Measurements from ENCODE around the gene HUS1B. TPM values are rescaled to one million over a fixed set of nuclear protein-coding genes. Genes with fewer than 3 reads are reported as not detected.

Gene HUS1B
- total and polyA plus RNA-seq, 2 of the 13 experiments (the other 11 are each of a cell fraction or from before 2014, with no cell fraction given): 0.18 to 0.40 TPM

DNA sequence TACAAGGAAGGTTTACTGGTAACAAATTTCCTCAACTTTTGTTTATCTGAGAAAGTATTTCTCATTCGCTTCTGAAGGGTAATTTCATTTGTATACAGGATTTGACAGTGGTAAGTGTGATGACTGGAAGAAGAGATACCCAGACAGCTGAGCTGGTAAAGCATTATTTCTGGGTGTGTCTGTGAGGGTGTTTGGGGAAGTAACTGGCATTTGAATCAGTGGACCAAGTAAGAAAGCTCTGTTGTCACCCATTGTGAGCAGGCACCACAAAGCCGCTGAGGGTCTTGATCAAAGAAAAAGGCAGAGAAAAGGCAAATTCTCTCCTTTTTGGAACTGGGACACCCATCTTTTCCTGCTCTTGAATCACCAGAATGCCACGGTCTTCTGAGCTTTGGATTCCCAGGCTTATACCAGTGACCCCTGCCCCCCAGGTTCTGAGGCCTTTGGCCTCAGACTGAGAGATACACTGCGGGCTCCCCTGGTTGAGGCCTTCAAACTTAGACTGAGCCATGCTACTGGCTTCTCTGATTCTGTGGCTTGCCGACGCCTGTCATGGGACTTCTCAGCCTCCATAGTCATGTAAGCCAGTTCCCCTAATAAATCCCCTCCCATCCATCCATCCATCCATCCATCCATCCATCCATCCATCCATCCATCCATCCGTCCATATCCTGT is 10.5 kb upstream of the HUS1B start:
- H3K4me1 ChIP-seq (ENCODE audit: insufficient read depth, low read length): no peaks in the 10 kb centered on the region

More for the DNA sequence above, 10.5 kb upstream of the HUS1B start:
- FAIRE-seq (no peak), ATAC-seq (no peak), DNase-seq (ENCODE audit: low spot score) (no peak)
- in situ Hi-C loops (cut with HindIII; ENCODE audit: extremely low pct_ligation_motif_present, low pct_unique_long_range_greater_than_20kb): no loop called here
- Histone ChIP-seq H3K27ac (ENCODE audit: extremely low read length, insufficient read depth, low read length) (no peak overlapping the region), H3K9ac (ENCODE audit: insufficient read depth, low read depth, low read length) (no peak overlapping the region), H4K20me1 (ENCODE audit: insufficient read depth, low read length) (no peaks in the 10 kb centered on the region), H2AFZ (ENCODE audit: low read length) (no peak overlapping the region), H3K9me3 (ENCODE audit: low read length) (no peaks in the 10 kb centered on the region), H3K36me3 (replicated peaks in 1 of 2; ENCODE audit: control insufficient read depth in 1 of 2, insufficient read depth in 2 of 2, low read length in 2 of 2) (no peaks in the 10 kb centered on the region), H3K27me3 (ENCODE audit: control insufficient read depth in 1 of 2, insufficient read depth in 2 of 2, low read length in 2 of 2) (no peaks in the 10 kb centered on the region), H3K4me2 (ENCODE audit: low read depth, low read length) (no peak overlapping the region), H3K79me2 (ENCODE audit: insufficient read depth, low read length) (no peaks in the 10 kb centered on the region), H3K4me3 (replicated peaks in 1 of 3; ENCODE audit: insufficient read depth in 1 of 3, low read depth in 2 of 3, low read length in 3 of 3) (no peak overlapping the region)
- no TSS peak for BruUV-seq (replicated peaks)
- intact Hi-C loops (cut with micrococcal nuclease; ENCODE audit: unreplicated experiment): no loop called here
- TF ChIP-seq CCAR2 (optimal IDR thresholded peaks at IDR 0.05; ENCODE audit: low read depth, low read length) (no peak), ZBTB7B (CRISPR knock-in tag; IDR thresholded peaks at IDR 0.05) (no peak), JUNB (CRISPR knock-in tag; IDR thresholded peaks at IDR 0.05; ENCODE audit: borderline replicate concordance) (no peak), ZNF253 (CRISPR knock-in tag; IDR thresholded peaks at IDR 0.05; ENCODE audit: borderline replicate concordance) (no peak), NR3C1 (CRISPR knock-in tag; IDR thresholded peaks at IDR 0.05) (no peak), TCF12 (IDR thresholded peaks at IDR 0.05) (no peak), TCF12 (CRISPR knock-in tag; IDR thresholded peaks at IDR 0.05) (no peak), ARID2 (CRISPR knock-in tag; IDR thresholded peaks at IDR 0.05; ENCODE audit: borderline replicate concordance) (no peak), ZNF83 (CRISPR knock-in tag; IDR thresholded peaks at IDR 0.05; ENCODE audit: borderline replicate concordance) (no peak), SP140L (CRISPR knock-in tag; IDR thresholded peaks at IDR 0.05; ENCODE audit: borderline replicate concordance) (no peak), MATR3 (CRISPR knock-in tag; IDR thresholded peaks at IDR 0.05) (no peak), DMAP1 (CRISPR knock-in tag; IDR thresholded peaks at IDR 0.05) (no peak), ZSCAN25 (CRISPR knock-in tag; IDR thresholded peaks at IDR 0.05) (no peak), SMC3 (IDR thresholded peaks at IDR 0.05; ENCODE audit: low read length) (no peak)
- TF ChIP-seq, protein P1, sequence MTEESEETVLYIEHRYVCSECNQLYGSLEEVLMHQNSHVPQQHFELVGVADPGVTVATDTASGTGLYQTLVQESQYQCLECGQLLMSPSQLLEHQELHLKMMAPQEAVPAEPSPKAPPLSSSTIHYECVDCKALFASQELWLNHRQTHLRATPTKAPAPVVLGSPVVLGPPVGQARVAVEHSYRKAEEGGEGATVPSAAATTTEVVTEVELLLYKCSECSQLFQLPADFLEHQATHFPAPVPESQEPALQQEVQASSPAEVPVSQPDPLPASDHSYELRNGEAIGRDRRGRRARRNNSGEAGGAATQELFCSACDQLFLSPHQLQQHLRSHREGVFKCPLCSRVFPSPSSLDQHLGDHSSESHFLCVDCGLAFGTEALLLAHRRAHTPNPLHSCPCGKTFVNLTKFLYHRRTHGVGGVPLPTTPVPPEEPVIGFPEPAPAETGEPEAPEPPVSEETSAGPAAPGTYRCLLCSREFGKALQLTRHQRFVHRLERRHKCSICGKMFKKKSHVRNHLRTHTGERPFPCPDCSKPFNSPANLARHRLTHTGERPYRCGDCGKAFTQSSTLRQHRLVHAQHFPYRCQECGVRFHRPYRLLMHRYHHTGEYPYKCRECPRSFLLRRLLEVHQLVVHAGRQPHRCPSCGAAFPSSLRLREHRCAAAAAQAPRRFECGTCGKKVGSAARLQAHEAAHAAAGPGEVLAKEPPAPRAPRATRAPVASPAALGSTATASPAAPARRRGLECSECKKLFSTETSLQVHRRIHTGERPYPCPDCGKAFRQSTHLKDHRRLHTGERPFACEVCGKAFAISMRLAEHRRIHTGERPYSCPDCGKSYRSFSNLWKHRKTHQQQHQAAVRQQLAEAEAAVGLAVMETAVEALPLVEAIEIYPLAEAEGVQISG (CRISPR knock-in tag; IDR thresholded peaks at IDR 0.05): no peak
- CTCF ChIA-PET (ENCODE audit: low intra/inter-chr PET ratio, low total read pairs): no interaction called here
- POLR2A ChIA-PET: no interaction called here
- 90% methylated on average over 7 of the region's 7 CpGs for WGBS (ENCODE audit: low lambda C conversion rate)
